Keratinocyte (primary cell): ENCODE measurements around the gene NEXN.

ENCODE experiments used
- CTCF ChIP-seq, 3 experiments: IDR thresholded peaks in 1 of 3; conservative IDR thresholded peaks in 1 of 3; optimal IDR thresholded peaks in 1 of 3; 2 replicates in 2 of 3; 3 replicates in 1 of 3; pipeline versions ENCODE3 to v1.5.1; 2011; ENCODE audit warnings: low read length in 3 of 3, mild to moderate bottlenecking in 3 of 3, moderate library complexity in 2 of 3, control low read depth in 1 of 3, inconsistent platforms in 1 of 3; ENCODE audit not compliant: insufficient read depth in 2 of 3; ENCODE audit errors: extremely low read depth in 1 of 3
- EZH2 ChIP-seq: IDR thresholded peaks from one replicate; pipeline ENCODE4 v1.6.1; 2012; ENCODE audit warnings: inconsistent platforms, mild to moderate bottlenecking, low read length, moderate library complexity

GRCh38 chr1:77989744-77990143 is 101.3 kb downstream of the NEXN start:
- no peak for TF ChIP-seq EZH2
- no peak for TF ChIP-seq CTCF (optimal IDR thresholded peaks at IDR 0.05 in 1 of 3, IDR thresholded peaks at IDR 0.05 in 1 of 3, conservative IDR thresholded peaks at IDR 0.05 in 1 of 3; ENCODE audit: extremely low read depth in 1 of 3, insufficient read depth in 2 of 3, low read length in 3 of 3)
